Ectodermal cell (in vitro differentiated cells): ENCODE data around the gene SLC17A4.

Experiments
- H3K27ac ChIP-seq: 2 replicates; pipeline ENCODE4 v1.7.0; 2013; ENCODE audit warnings: mild to moderate bottlenecking, low read depth, low read length; ENCODE audit not compliant: insufficient read depth, poor library complexity, severe bottlenecking
- H3K27me3 ChIP-seq: 2 replicates; pipeline ENCODE4 v1.7.0; 2013; ENCODE audit warnings: mild to moderate bottlenecking, low read length; ENCODE audit not compliant: insufficient read depth, control insufficient read depth, poor library complexity, severe bottlenecking
- H3K36me3 ChIP-seq: one replicate; pipeline ENCODE4 v1.7.0; 2013; ENCODE audit warnings: low read length; ENCODE audit not compliant: control insufficient read depth, insufficient read depth
- H3K4me1 ChIP-seq: one replicate; pipeline ENCODE4 v1.7.0; 2013; ENCODE audit warnings: low read length; ENCODE audit not compliant: control insufficient read depth, insufficient read depth
- H3K4me3 ChIP-seq: 2 replicates; pipeline ENCODE4 v1.7.0; 2013; ENCODE audit warnings: low read depth, low read length, control low read depth; ENCODE audit not compliant: insufficient read depth
- H3K9me3 ChIP-seq: 2 replicates; pipeline ENCODE4 v1.7.0; 2013; ENCODE audit warnings: mild to moderate bottlenecking, low read length, moderate library complexity; ENCODE audit not compliant: control insufficient read depth
- WGBS, 2 experiments: methylation state at CpG; one replicate each; pipeline ENCODE4 v1.1.7; 2013; ENCODE audit warnings: missing lambda C conversion rate in 2 of 2; 5-methylcytosine and 5-hydroxymethylcytosine counted together

The SLC17A4 gene

DNA sequence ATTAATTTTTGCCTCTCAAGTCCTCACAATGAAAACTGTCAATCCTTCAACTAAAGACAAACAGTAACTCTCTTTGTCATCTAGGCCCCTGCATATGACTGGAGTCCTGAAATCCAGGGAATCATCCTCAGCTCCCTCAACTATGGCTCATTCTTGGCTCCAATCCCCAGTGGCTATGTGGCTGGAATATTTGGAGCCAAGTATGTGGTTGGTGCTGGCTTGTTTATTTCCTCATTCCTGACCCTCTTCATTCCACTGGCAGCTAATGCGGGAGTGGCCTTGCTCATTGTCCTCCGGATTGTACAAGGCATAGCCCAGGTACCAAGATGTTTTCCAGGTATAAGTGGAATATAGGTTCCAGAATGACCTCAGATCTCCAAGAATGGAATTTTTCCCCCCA, 15.4 kb downstream of the SLC17A4 start:
- no peaks in the 10 kb centered on the region for H3K9me3 ChIP-seq
- H3K4me3 ChIP-seq, result no peak overlapping the region
- no peaks in the 10 kb centered on the region for H3K27me3 ChIP-seq
- no peaks in the 10 kb centered on the region for H3K36me3 ChIP-seq
- no peak overlapping the region for H3K27ac ChIP-seq
- H3K4me1 ChIP-seq, result no peaks in the 10 kb centered on the region
- 82 to 95% methylated on average over 2 of the region's 2 CpGs for WGBS, 2 experiments

DNA sequence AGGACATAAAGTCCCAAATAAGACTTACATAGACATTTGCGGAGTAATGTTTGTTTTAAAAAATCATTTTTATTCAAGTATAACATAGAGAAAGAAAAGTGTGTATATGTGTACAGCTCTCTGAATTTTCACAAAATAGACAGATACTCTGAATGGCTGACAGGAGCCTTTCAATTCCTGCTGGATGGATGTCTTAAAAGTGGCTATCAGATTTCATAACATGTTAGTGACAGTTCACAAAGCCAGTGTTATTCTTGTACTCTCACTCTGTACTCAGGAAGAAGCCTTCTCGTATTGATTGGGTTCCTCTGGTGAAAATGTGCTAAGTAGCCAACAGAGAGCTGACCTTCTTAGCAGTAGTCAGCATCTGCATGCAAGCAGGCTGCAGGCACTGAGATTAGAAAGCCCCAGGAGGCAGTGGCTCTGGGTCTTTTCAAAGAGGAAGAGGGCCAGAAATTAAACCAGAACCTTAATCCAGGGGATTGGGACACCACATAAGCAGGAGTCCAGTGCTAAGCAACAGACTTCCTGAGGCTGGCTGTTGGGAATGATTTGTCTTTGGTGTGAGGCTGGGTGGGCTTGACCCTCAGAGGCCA, 19.7 kb downstream of the SLC17A4 start:
- no peaks in the 10 kb centered on the region for H3K27me3 ChIP-seq
- no peak overlapping the region for H3K27ac ChIP-seq
- H3K36me3 ChIP-seq, result no peaks in the 10 kb centered on the region
- no peaks in the 10 kb centered on the region for H3K4me1 ChIP-seq
- H3K4me3 ChIP-seq, result no peak overlapping the region
- H3K9me3 ChIP-seq, result no peaks in the 10 kb centered on the region
- WGBS, 2 experiments, result 52 to 73% methylated on average over 1 of the region's 2 CpGs

DNA sequence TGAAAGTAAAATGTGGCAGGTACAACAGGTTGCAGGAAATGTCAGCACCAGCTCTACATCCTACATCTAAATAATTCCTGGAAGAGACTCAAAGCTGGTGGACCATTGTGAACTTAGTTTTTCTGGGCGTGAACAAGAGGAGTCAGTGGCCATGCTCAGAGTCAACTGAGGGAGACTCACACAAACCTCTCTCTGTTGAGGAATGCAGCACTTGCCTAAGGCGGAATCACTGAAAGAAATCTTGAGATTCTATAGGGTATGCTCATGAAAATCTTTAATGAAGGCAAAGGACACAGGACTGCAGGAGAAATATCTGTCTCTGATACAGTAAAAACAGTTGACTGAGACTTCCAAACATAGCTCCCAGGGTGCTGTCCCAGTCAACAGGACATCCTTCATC, 22.5 kb downstream of the SLC17A4 start:
- WGBS, 2 experiments, result 88 to 92% methylated on average over 2 of the region's 2 CpGs
- H3K9me3 ChIP-seq, result no peaks in the 10 kb centered on the region

DNA sequence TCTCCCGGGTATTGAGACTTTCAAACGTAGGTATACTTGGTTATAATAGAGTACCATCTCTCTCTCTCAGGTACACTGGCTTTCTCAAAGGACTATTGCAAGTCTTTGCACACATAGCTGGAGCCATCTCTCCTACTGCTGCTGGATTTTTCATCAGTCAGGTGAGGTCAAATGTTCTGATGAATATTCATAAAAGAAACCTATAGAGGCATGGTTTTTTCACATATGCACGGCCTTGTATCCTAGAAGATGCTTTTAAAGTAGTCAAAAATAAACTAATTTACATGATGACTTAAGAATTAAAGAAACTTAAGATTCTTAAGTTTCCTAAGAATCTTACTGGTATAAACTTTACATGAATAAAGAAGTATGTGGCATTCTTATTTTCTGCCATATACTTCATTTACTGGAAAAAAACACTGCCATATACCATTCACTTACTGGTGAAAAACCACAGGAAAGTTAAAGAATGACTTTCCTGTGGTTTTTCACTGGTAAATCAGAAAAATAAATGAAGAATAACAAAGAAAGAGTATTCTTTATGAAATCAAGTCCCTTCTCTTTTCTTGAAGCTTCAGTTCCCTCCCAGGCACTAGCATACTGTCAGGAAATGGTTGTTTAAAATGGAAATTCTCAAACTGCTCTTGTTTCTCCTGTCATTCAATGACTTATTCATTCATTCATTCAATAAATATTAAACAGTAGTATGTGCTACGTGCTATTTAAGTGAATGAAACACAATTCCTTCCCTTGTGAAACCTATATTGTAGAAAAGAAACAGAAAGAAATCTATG, 23.5 kb downstream of the SLC17A4 start:
- H3K36me3 ChIP-seq, result no peaks in the 10 kb centered on the region
- H3K27ac ChIP-seq, result no peak overlapping the region
- no peak overlapping the region for H3K4me3 ChIP-seq
- no peaks in the 10 kb centered on the region for H3K9me3 ChIP-seq
- H3K27me3 ChIP-seq, result no peaks in the 10 kb centered on the region
- no peaks in the 10 kb centered on the region for H3K4me1 ChIP-seq
- 58 to 98% methylated on average over 2 to 3 of the region's 4 CpGs for WGBS, 2 experiments

More for the DNA sequence above, 22.5 kb downstream of the SLC17A4 start:
- no peaks in the 10 kb centered on the region for H3K4me1 ChIP-seq
- no peaks in the 10 kb centered on the region for H3K36me3 ChIP-seq
- H3K27me3 ChIP-seq, result no peaks in the 10 kb centered on the region
- H3K4me3 ChIP-seq, result no peak overlapping the region
- H3K27ac ChIP-seq, result no peak overlapping the region

DNA sequence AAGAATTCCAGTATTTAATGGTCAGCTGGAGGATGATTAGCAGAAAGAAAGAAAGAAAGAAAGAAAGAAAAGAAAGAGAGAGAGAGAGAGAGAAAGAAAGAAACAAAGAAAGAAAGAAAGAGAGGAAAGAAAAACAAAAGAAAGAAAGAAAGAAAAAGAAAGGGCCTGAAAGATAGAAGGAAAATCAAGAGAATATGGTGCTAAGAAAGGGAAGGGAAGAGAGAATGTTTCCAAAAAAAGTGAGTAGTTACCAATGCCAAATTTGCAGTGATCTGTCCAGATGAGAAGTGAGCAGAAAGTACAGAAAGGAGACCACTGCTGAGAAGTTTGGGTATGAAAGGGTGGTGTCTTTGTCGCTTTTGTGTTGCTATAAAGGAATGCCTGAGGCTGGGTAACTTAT, 26.6 kb downstream of the SLC17A4 start:
- Histone ChIP-seq H3K27ac (no peak overlapping the region), H3K4me3 (no peak overlapping the region), H3K4me1 (no peaks in the 10 kb centered on the region), H3K36me3 (no peaks in the 10 kb centered on the region), H3K9me3 (no peaks in the 10 kb centered on the region), H3K27me3 (no peaks in the 10 kb centered on the region)
- WGBS, 2 experiments, result 90 to 95% methylated on average over 1 of the region's 1 CpG

DNA sequence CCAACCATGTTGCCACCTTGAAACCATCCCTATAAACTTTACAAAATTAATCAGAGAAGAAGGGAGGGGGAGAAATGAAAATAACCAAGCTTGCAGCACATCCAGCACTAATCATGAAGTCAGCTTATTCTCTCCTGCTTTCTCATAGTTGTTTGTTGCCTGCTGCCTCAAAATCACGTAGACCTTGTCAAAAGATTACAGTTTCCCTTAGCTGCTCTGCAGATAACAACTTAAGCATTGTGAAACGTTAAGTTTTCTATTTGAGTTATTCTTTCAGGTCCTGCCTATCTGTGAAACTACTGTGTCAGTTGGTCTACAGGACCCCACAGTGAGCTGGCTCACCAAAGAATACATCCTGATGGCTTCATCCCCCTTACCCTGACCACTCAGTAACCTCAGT, 32.9 kb downstream of the SLC17A4 start:
- no peaks in the 10 kb centered on the region for H3K27me3 ChIP-seq
- H3K9me3 ChIP-seq, result no peaks in the 10 kb centered on the region
- no peaks in the 10 kb centered on the region for H3K36me3 ChIP-seq
- no peak overlapping the region for H3K27ac ChIP-seq
- H3K4me3 ChIP-seq, result no peak overlapping the region
- 92 to 96% methylated on average over 2 of the region's 2 CpGs for WGBS, 2 experiments
- no peaks in the 10 kb centered on the region for H3K4me1 ChIP-seq

DNA sequence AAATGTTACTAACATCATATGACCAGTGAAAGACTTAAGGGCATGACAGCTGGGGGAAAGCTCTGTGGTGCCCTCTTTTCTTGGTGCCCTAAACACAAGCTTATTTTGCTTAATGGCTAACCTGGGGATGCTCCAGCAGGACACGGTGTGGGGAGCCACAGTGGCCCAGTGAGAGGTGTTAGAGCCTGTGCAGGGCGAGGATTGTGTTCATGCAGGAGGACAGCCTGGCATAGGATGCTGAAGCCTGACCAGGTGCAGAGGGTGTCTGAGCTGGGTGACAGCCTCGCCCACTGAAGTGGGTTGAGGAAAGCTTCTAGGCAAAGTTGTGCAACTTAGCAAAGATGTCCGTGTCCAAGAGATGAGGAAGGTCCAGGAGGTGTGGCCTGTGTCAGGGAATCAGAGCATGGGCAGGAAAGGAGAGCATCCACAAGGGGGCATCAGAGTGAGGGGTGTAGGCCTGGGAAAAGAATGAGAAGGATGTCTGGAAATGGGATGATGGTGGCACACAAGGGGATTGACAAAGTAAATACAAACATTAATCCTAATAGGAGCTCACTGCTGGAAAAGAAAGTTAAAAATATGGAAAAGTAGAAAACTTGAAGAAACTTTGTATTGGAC, 33.9 kb downstream of the SLC17A4 start:
- WGBS, 2 experiments, result 77 to 80% methylated on average over 4 of the region's 4 CpGs
- no peak overlapping the region for H3K27ac ChIP-seq
- no peaks in the 10 kb centered on the region for H3K4me1 ChIP-seq
- no peaks in the 10 kb centered on the region for H3K27me3 ChIP-seq
- H3K9me3 ChIP-seq, result no peaks in the 10 kb centered on the region
- no peaks in the 10 kb centered on the region for H3K36me3 ChIP-seq
- no peak overlapping the region for H3K4me3 ChIP-seq

DNA sequence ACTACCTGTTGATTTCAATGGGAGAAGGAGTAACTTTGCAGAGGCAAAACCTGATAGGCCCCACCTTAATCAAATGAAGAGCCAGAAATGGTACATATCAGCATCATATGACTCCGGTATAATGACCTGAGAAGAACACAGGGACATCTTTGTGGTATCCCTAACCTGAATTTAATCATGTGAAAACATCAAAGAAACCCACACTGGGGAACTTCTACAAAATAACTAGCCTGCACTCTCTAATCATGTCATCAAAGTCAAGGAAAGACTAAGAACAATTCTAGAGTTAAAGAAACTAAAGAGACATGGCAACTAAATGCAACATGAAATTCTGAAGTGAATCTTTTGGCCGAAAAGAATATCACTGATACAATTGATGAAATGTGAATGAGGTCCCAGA, 34.9 kb downstream of the SLC17A4 start:
- Histone ChIP-seq H3K4me3 (no peak overlapping the region), H3K27me3 (no peaks in the 10 kb centered on the region), H3K36me3 (no peaks in the 10 kb centered on the region), H3K27ac (no peak overlapping the region), H3K4me1 (no peaks in the 10 kb centered on the region), H3K9me3 (no peaks in the 10 kb centered on the region)
- 91 to 97% methylated on average over 2 of the region's 2 CpGs for WGBS, 2 experiments

DNA sequence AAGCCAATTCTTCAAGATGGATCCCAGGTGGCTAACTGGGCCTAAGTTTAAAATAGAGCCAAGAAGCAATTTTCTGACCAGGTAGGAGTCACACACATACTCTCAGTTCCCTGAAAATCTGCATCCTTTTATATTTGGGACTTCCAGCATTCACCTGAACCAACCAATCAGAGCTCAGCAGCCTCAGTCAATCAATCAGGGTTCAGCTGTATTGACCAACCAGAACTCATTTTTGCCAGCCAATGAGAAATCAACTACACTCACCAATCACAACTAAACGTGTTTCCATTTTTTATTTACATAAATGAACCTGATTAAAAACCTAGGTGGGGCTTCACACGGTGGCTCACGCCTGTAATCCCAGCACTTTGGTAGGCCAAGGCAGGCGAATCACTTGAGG, 37.5 kb downstream of the SLC17A4 start:
- no peak overlapping the region for H3K4me3 ChIP-seq
- no peaks in the 10 kb centered on the region for H3K4me1 ChIP-seq
- no peaks in the 10 kb centered on the region for H3K27me3 ChIP-seq
- WGBS, 2 experiments, result 92 to 93% methylated on average over 4 of the region's 4 CpGs
- H3K36me3 ChIP-seq, result no peaks in the 10 kb centered on the region
- no peaks in the 10 kb centered on the region for H3K9me3 ChIP-seq
- no peak overlapping the region for H3K27ac ChIP-seq

DNA sequence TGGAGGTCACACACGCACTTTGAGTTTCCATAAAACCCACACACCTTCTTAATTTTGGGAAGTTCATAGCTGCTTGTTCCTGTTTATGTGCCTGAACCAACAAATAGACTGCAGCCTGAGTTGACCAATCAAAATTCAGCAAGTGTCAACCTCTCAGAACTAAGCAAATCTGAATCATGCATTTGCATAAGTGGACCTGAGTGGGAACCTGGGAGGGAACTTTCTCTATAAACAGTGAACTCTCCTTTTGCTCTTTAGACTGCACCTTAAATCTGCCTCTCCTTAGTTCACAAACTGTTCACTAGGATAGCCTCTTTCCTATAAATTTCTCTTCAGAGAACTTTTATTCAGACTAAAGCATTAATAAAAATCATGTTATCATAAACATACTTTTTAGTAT, 39.4 kb downstream of the SLC17A4 start:
- Histone ChIP-seq H3K9me3 (no peaks in the 10 kb centered on the region), H3K36me3 (no peaks in the 10 kb centered on the region), H3K27me3 (no peaks in the 10 kb centered on the region), H3K4me3 (no peak overlapping the region), H3K4me1 (no peaks in the 10 kb centered on the region), H3K27ac (no peak overlapping the region)
- 93 to 100% methylated on average over 1 of the region's 1 CpG for WGBS, 2 experiments
